Thoracic aorta (tissue), 2 donors: ENCODE data around the gene SAMD14. TPM values are rescaled to one million over a fixed set of nuclear protein-coding genes. Genes with fewer than 3 reads are reported as not detected.

Experiments
- ATAC-seq: fragments of 150-250 bp; one replicate; pipeline ENCODE4 v1.8.0; 2017; ENCODE audit warnings: low read depth; ENCODE audit not compliant: insufficient number of reproducible peaks, low FRiP score
- DNase-seq: peaks from one replicate; pipeline ENCODE4 v3.0.0-alpha.2; 2020; ENCODE audit warnings: low spot score
- H3K27ac ChIP-seq, 2 donors: fragments of 200-600 bp; sonication (generic); 1 replicate in 1 of 2; 2 replicates in 1 of 2; pipeline ENCODE4 v1.5.1; 2016; ENCODE audit warnings: mild to moderate bottlenecking in 2 of 2, moderate library complexity in 2 of 2
- H3K27me3 ChIP-seq: fragments of 200-600 bp; sonication (generic); replicated peaks from 2 replicates; pipeline ENCODE4 v1.6.0; 2016; ENCODE audit warnings: mild to moderate bottlenecking; ENCODE audit not compliant: insufficient read depth
- H3K36me3 ChIP-seq: fragments of 200-600 bp; sonication (generic); one replicate; pipeline ENCODE4 v1.5.1; 2016
- H3K4me1 ChIP-seq, 2 donors: fragments of 200-600 bp; sonication (generic); 1 replicate in 1 of 2; 2 replicates in 1 of 2; pipeline versions ENCODE4 v1.5.1 to v1.6.0; 2016; ENCODE audit warnings: low read depth in 2 of 2, mild to moderate bottlenecking in 1 of 2; ENCODE audit not compliant: control insufficient read depth in 1 of 2
- H3K4me3 ChIP-seq: fragments of 200-600 bp; sonication (generic); 2 replicates; pipeline ENCODE4 v1.5.1; 2016; ENCODE audit warnings: mild to moderate bottlenecking
- H3K9me3 ChIP-seq: fragments of 200-600 bp; sonication (generic); 2 replicates; pipeline ENCODE4 v1.5.1; 2016
- CTCF ChIP-seq: fragments of 200-600 bp; sonication (generic); IDR thresholded peaks from one replicate; pipeline ENCODE4 v1.5.1; 2019; ENCODE audit warnings: antibody characterized with exemption
- total RNA-seq, 2 donors: library from RNA; depleted of rRNA; stranded (reverse); fragments of >200 nt; gene quantifications; one replicate each; pipeline versions ENCODE4 v1.1.0 to v1.2.3, GENCODE V29; 2016

SAMD14 gene
- total RNA-seq, 2 donors from 2014 or later: 9.7 to 11.5 TPM

- no peak for ATAC-seq
- no peaks in the 10 kb centered on the region for H3K27me3 ChIP-seq
- peaks cover 42% of the 10 kb centered on the region for H3K36me3 ChIP-seq
- H3K9me3 ChIP-seq: no peaks in the 10 kb centered on the region
- no peak for DNase-seq
- H3K27ac ChIP-seq: peak overlapping the region; percentile 96 to 98
- peaks cover 30 to 57% of the 10 kb centered on the region in 2 donors for H3K4me1 ChIP-seq
- no peak for TF ChIP-seq CTCF
- no peak overlapping the region for H3K4me3 ChIP-seq
Observed at GRCh38 chr17:50066995-50067394, 63.0 kb downstream of the SAMD14 start.

GRCh38 chr17:50065056-50065455 lies 64.9 kb downstream of the SAMD14 start:
- Histone ChIP-seq H3K9me3 (no peaks in the 10 kb centered on the region), H3K27ac (peak overlapping the region; percentile 96 to 98), H3K27me3 (no peaks in the 10 kb centered on the region), H3K4me3 (no peak overlapping the region), H3K4me1 (peaks cover 44 to 74% of the 10 kb centered on the region in 2 donors), H3K36me3 (peaks cover 24% of the 10 kb centered on the region)
- ATAC-seq (no peak), DNase-seq (no peak)
- TF ChIP-seq CTCF: no peak

GRCh38 chr17:50064253-50065001 lies 65.5 kb downstream of the SAMD14 start:
- Histone ChIP-seq H3K27me3 (no peaks in the 10 kb centered on the region), H3K9me3 (no peaks in the 10 kb centered on the region), H3K4me1 (peaks cover 45 to 80% of the 10 kb centered on the region in 2 donors), H3K4me3 (no peak overlapping the region), H3K27ac (peak overlapping the region; percentile 96 to 98), H3K36me3 (peaks cover 18% of the 10 kb centered on the region)
- peak; percentile 49 for ATAC-seq
- DNase-seq: peak; percentile 79
- TF ChIP-seq CTCF: peak; percentile 17

- TF ChIP-seq CTCF: no peak
- DNase-seq (no peak), ATAC-seq (no peak)
- H3K9me3 ChIP-seq: no peaks in the 10 kb centered on the region
- H3K27ac ChIP-seq: peak overlapping the region; percentile 96 to 98
- no peak overlapping the region for H3K4me3 ChIP-seq
- peaks cover 12% of the 10 kb centered on the region for H3K36me3 ChIP-seq
- H3K4me1 ChIP-seq: peaks cover 52 to 88% of the 10 kb centered on the region in 2 donors
- H3K27me3 ChIP-seq: no peaks in the 10 kb centered on the region
Observed at GRCh38 chr17:50063561-50064252, 66.3 kb downstream of the SAMD14 start.
